ENCODE data around the gene CHRM5.

CHRM5 gene, protein sequence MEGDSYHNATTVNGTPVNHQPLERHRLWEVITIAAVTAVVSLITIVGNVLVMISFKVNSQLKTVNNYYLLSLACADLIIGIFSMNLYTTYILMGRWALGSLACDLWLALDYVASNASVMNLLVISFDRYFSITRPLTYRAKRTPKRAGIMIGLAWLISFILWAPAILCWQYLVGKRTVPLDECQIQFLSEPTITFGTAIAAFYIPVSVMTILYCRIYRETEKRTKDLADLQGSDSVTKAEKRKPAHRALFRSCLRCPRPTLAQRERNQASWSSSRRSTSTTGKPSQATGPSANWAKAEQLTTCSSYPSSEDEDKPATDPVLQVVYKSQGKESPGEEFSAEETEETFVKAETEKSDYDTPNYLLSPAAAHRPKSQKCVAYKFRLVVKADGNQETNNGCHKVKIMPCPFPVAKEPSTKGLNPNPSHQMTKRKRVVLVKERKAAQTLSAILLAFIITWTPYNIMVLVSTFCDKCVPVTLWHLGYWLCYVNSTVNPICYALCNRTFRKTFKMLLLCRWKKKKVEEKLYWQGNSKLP

DNA sequence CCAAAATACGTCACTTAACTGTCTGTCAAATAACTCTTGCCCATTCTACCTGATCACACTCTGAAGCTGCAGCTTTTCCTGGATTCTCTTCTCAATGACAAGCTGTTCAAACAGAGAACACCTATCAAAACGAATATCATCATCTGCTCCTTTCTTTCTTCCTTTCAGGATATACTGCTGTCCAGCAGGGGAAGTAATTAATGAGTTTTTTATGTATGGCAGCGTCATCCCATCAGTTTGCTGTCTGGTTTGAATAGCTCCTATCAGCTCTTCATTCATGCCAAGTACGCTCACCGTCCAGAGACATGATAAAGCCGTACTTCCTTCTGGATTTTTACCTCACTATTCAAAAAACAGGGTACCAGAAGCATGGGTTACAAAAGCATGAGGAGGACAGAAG, at the start of gene CHRM5:
Gene CHRM5, plus strand, starts transcription at position 274 of the 400 bp plus-strand sequence. CDS start 94,221 bp downstream, outside the sequence.
- H3K4me1 ChIP-seq (ENCODE audit: insufficient read depth, low read length), result no peaks in the 10 kb centered on the region; the same call in 1 of the 2 replicates
- no peak within 1 kb of the TSS for H3K9ac ChIP-seq (ENCODE audit: low read depth, low read length)
- H3K9me3 ChIP-seq (ENCODE audit: control insufficient read depth, insufficient read depth, low read length), result no peaks in the 10 kb centered on the region; the same call in 1 of the 2 replicates
- no peaks in the 10 kb centered on the region for H3K36me3 ChIP-seq (ENCODE audit: insufficient read depth, low read length)

DNA sequence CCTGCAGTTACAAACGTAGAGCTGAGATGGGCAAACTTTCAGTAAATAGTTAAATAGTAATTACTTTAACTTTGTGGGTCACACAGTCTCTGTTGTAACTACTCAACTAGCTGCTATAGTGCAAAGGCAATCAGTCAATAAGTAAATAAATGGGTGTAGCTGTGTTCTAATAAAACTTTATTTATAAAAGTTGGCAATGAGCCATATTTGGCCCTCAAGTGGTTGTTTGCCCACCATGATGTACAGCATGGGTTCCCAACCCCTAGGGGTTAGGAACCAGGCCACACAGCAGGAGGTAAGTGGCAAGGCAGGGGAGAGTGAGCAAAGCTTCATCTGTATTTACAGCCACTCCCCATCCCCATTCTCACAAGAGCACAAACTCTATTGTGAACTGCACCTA, 44.9 kb upstream of the CHRM5 start:
- no peaks in the 10 kb centered on the region for H3K9me3 ChIP-seq (ENCODE audit: control insufficient read depth, insufficient read depth, low read length)
- H3K4me1 ChIP-seq (ENCODE audit: insufficient read depth, low read length), result no peaks in the 10 kb centered on the region
- H3K9ac ChIP-seq (ENCODE audit: low read depth, low read length), result no peak overlapping the region
- H3K36me3 ChIP-seq (ENCODE audit: insufficient read depth, low read length), result no peaks in the 10 kb centered on the region

DNA sequence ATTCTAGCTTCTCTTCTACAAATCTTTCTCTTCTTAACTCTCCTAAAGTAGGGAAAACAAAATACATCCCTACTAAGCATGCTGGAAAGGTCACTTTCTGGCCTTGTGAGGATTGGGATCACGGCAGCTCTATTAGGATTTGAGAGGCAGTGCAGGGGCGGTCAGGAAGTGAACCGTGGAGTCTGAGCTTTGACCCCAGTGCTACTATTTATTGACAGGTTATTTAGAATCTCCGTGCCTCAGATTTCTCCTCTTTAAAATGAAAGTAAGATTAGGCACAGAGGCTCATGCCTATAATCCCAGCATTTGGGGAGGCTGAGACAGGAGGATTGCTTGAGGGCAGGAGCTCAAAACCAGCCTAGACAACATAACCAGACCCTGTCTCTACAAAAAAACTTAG, 42.0 kb upstream of the CHRM5 start:
- H3K4me1 ChIP-seq (ENCODE audit: insufficient read depth, low read length), result no peaks in the 10 kb centered on the region
- no peaks in the 10 kb centered on the region for H3K36me3 ChIP-seq (ENCODE audit: insufficient read depth, low read length)
- H3K9me3 ChIP-seq (ENCODE audit: control insufficient read depth, insufficient read depth, low read length), result no peaks in the 10 kb centered on the region
- H3K9ac ChIP-seq (ENCODE audit: low read depth, low read length), result no peak overlapping the region

DNA sequence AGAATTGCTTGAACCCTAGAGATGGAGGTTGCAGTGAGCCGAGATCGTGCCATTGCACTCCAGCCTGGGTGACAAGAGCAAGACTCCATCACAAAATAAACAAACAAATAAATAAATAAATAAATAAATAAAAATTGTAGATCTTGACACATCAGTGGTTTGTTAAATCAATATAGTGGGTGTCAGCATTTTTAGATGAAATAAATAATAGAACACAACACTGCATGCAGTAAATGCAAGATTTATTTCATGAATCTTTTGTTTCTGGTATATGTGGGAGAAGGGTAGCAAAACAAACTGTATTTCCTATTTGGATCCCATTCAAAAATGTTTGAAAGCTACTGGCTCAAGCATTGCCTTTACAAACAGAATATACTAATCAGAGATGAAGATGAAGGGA, 35.6 kb upstream of the CHRM5 start:
- no peak overlapping the region for H3K9ac ChIP-seq (ENCODE audit: low read depth, low read length)
- H3K9me3 ChIP-seq (ENCODE audit: control insufficient read depth, insufficient read depth, low read length), result no peaks in the 10 kb centered on the region
- H3K4me1 ChIP-seq (ENCODE audit: insufficient read depth, low read length), result no peaks in the 10 kb centered on the region
- no peaks in the 10 kb centered on the region for H3K36me3 ChIP-seq (ENCODE audit: insufficient read depth, low read length)

DNA sequence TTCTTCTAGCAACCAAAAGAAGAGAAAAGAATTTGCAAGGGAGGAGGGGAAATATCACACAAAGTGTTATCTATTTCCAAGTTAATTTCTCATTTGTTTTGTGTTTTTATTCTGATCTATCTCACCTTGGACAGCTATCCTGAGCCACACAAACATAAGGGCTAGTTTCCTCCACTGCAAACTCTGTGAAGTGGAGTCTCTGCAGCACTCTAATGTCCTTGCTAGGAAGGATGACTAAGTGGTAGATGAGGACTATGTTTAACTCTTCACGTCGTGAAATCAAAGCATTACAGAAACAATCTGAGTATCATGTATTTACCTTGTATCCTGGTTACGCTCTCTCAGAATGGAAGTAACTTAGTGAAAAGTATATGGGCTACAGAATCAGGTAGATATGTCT, 33.9 kb upstream of the CHRM5 start:
- Histone ChIP-seq H3K36me3 (ENCODE audit: insufficient read depth, low read length) (no peaks in the 10 kb centered on the region), H3K9ac (ENCODE audit: low read depth, low read length) (no peak overlapping the region), H3K9me3 (ENCODE audit: control insufficient read depth, insufficient read depth, low read length) (no peaks in the 10 kb centered on the region), H3K4me1 (ENCODE audit: insufficient read depth, low read length) (no peaks in the 10 kb centered on the region)

DNA sequence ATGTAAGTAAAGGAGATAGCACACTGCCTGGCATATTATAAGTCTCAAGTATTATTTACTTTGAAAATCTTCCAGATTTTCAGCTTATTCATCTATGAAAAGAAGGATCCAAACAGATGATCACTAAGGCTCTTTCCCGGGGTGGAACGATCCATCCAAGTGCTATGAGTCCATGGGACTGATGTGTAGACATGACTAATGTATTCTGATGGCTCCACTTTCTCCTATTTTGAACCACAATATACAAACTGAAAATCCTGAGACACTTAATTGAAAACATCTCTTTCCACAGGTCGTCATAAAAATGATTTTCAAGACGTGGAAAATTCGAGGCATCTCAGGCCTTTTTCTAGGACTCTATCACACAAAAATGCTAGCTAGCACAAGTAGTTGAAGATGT, 33.4 kb upstream of the CHRM5 start:
- no peak overlapping the region for H3K9ac ChIP-seq (ENCODE audit: low read depth, low read length)
- H3K9me3 ChIP-seq (ENCODE audit: control insufficient read depth, insufficient read depth, low read length), result no peaks in the 10 kb centered on the region
- no peaks in the 10 kb centered on the region for H3K4me1 ChIP-seq (ENCODE audit: insufficient read depth, low read length)
- no peaks in the 10 kb centered on the region for H3K36me3 ChIP-seq (ENCODE audit: insufficient read depth, low read length)

DNA sequence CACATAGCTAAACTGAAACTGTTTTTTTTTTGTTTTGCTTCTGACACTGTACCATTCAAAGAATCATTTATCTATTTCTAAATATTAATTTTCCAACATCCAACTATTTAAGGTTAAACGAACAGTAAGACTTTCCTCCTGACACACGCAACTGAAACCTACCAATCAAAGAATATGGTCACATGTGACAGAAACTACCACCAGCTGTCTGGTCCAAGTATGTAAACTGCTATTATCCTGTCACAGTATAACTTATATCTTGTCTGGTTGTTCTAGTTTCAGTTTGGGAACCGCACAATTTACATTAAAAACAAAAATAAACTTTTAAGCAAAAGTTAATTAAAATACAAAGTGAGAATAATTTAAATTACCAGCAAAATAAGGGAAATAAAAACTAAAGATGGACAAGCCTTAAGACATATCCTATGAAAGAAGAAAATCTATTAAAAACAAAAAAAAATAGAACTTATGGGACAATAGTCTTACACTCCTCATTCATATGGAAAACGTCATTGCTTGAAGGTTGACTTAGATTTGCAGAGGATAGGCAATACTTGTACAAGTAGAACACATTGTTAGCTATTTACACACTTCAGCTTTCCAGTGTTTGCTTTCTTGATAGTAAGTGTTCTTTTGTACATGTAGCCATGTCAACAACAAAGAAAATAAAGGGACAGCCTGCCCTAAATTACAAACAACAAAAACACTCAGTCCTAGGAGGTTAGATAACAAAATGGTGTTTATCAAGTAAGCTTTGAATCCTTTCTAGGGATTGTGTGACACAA, 26.8 kb upstream of the CHRM5 start:
- Histone ChIP-seq H3K9ac (ENCODE audit: low read depth, low read length) (no peak overlapping the region), H3K36me3 (ENCODE audit: insufficient read depth, low read length) (no peaks in the 10 kb centered on the region), H3K9me3 (ENCODE audit: control insufficient read depth, insufficient read depth, low read length) (no peaks in the 10 kb centered on the region), H3K4me1 (ENCODE audit: insufficient read depth, low read length) (no peaks in the 10 kb centered on the region)

DNA sequence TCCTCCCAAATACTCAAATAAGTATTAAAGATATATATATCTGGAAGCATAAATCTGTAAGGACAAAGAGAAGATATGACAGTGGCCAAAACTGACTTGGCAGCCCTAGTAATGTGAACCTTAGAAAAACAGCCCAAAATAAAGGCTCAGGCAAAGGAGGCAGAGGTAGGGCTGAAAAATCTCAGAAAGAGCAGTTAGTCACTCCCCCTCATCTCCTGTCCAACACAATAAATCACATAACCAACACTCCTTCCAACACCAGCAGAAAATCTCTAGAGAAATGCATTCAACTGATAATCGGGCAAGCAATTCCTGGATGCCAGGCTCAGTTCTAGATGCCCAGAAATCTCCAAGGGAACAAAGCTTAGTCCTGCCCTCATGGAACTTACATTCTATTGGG, 22.1 kb upstream of the CHRM5 start:
- no peaks in the 10 kb centered on the region for H3K4me1 ChIP-seq (ENCODE audit: insufficient read depth, low read length)
- H3K36me3 ChIP-seq (ENCODE audit: insufficient read depth, low read length), result no peaks in the 10 kb centered on the region
- H3K9me3 ChIP-seq (ENCODE audit: control insufficient read depth, insufficient read depth, low read length), result no peaks in the 10 kb centered on the region
- no peak overlapping the region for H3K9ac ChIP-seq (ENCODE audit: low read depth, low read length)

DNA sequence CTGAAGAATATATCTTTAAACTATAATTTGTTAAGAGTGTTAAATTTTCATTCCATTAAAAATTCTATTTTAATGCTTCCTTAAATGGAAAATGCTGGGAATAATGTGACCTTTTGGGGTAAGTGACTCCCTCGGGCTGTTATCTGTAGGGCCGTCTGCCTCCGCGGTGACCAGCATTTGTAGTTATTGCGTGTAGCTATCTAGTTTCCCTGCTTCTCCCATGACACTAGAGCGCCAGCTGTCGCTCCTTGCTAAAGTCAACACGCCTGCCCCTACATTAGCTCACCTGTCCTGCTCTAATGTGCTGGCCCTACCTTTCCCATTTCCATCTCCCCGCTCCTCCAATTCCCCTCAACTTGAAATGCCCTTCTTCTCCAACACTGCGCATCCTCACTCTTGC, 12.4 kb upstream of the CHRM5 start:
- Histone ChIP-seq H3K9ac (ENCODE audit: low read depth, low read length) (no peak overlapping the region), H3K36me3 (ENCODE audit: insufficient read depth, low read length) (no peaks in the 10 kb centered on the region), H3K4me1 (ENCODE audit: insufficient read depth, low read length) (no peaks in the 10 kb centered on the region), H3K9me3 (ENCODE audit: control insufficient read depth, insufficient read depth, low read length) (no peaks in the 10 kb centered on the region)

DNA sequence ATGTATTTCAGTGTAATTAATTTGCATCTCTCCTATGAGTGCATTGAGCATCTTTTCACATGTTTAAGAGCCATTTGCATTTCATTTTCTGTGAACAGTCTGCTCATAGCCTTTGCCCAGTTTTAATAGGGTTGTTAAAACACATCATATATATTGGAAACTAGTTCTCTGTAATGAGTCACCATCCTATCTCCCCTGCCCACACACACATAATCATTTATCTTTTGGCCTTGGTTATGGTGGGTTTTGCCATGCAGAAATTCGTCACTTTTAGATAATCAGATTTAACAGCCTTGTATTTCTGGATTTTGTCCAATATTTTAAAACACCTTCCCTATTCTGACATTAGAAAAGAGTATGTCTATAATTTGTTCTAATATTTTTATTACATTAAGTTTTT, 11.9 kb upstream of the CHRM5 start:
- Histone ChIP-seq H3K9ac (ENCODE audit: low read depth, low read length) (no peak overlapping the region), H3K9me3 (ENCODE audit: control insufficient read depth, insufficient read depth, low read length) (no peaks in the 10 kb centered on the region), H3K36me3 (ENCODE audit: insufficient read depth, low read length) (no peaks in the 10 kb centered on the region), H3K4me1 (ENCODE audit: insufficient read depth, low read length) (no peaks in the 10 kb centered on the region)

DNA sequence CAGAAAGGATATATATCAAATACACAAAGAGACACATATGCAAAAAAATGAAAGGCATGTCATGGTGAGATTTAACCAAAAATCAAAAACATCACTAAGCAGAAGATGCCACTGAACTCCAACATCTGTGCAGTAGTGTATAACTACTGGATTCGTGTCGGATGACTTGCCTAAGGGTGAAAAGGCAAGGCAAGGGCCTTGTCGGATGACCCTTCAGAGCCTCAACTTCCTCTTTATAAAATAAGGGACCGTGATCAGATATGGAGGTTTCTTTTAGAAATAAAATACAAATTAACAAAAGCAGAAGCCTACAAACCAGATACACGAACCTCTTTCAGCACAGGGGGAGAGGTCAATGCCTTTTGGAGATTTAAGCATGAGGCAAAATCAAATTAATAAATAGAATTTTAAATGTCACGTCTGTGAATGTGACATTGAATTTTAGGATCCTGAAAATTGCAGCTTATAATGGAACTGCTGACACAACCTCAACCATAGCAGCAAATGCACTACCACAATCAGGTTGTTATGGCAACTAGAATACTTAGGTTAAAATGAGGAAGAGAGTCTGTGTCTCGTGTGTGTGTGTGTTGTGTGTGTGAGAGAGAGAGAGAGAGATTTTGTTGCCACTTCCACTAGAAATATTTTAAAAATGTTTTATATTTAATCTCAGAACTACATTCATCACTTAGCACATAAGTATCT, 8.3 kb upstream of the CHRM5 start:
- no peaks in the 10 kb centered on the region for H3K4me1 ChIP-seq (ENCODE audit: insufficient read depth, low read length)
- H3K9ac ChIP-seq (ENCODE audit: low read depth, low read length), result no peak overlapping the region
- no peaks in the 10 kb centered on the region for H3K36me3 ChIP-seq (ENCODE audit: insufficient read depth, low read length)

DNA sequence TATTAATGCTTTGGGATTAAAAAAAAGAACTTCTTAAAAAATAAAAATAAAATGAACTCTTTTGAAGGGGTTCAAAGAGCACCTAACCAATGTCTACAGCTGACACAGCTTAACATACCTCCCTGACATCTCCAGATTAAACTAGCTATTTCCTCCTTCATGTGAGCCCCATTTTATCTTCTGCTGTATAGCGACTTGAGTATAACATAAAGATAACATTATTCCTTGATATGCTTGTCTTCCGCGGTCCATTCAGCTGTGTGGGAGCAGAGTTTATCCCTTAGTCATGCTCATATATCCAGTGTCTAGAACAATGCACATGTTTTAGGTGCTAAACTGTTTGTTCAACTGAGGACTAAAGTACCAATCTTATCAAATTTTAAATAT, 7.8 kb upstream of the CHRM5 start:
- Histone ChIP-seq H3K36me3 (ENCODE audit: insufficient read depth, low read length) (no peaks in the 10 kb centered on the region), H3K9ac (ENCODE audit: low read depth, low read length) (no peak overlapping the region), H3K9me3 (ENCODE audit: control insufficient read depth, insufficient read depth, low read length) (no peaks in the 10 kb centered on the region), H3K4me1 (ENCODE audit: insufficient read depth, low read length) (no peaks in the 10 kb centered on the region)

More for the DNA sequence above, 8.3 kb upstream of the CHRM5 start:
- no peaks in the 10 kb centered on the region for H3K9me3 ChIP-seq (ENCODE audit: control insufficient read depth, insufficient read depth, low read length)

DNA sequence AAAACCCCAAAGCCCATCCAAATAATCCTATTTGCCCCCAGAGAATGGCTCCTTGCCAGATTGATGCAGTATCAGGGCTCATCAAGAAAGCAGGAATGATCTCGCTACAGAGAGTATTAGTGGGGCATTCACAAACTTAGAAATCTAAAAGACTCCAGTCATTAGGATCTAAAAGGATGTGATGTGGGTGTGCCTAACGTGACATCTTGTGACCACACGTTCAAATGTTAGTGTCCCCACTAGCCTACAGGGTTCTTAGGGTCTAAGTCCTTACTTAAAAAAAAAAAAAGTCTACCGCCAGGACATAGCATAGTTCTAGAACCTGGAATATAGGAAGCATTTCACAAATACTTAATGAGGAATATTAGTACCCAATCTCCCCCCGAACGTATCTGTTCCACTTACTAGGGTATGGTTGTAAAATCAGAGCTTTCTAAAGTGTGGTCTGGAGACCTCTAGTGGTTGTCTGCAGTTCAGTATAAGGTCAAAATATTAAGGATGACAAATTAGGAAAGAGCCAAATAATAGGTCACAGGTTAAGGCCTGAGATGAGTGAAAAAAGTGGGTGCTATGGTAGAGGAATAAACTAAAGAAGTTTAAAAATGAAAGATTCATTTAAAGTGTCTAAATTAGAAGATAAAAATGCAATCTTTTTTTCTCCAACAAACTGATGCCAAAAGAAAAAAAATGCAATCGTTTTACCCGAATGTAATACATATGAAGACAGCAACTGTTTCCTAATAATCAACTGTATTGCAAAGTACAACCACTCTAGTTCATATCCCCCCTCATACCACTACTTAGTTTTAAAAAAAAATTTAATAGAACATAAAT, 4.2 kb upstream of the CHRM5 start:
- Histone ChIP-seq H3K36me3 (ENCODE audit: insufficient read depth, low read length) (no peaks in the 10 kb centered on the region), H3K9me3 (ENCODE audit: control insufficient read depth, insufficient read depth, low read length) (no peaks in the 10 kb centered on the region), H3K9ac (ENCODE audit: low read depth, low read length) (no peak overlapping the region), H3K4me1 (ENCODE audit: insufficient read depth, low read length) (no peaks in the 10 kb centered on the region)

DNA sequence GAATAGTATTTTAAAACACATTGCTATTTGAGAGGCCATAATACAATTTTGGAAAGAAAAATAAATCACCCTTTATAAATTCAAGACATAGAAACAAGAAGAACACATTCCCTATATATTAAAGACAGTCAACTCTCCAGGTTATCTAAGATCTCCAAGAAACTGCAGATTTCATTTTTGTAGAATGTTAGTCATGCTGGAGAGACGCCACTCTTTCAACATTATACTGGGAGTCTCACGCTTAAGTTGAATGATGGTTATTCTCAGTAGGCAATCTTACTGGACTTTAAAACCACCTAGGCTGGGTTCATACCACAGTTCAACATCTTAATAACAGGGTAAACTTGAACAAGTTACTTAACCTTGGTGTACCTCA, 3.6 kb upstream of the CHRM5 start:
- no peak overlapping the region for H3K9ac ChIP-seq (ENCODE audit: low read depth, low read length)
- no peaks in the 10 kb centered on the region for H3K36me3 ChIP-seq (ENCODE audit: insufficient read depth, low read length)
- H3K4me1 ChIP-seq (ENCODE audit: insufficient read depth, low read length), result no peaks in the 10 kb centered on the region
- no peaks in the 10 kb centered on the region; the same call in 1 of the 2 replicates for H3K9me3 ChIP-seq (ENCODE audit: control insufficient read depth, insufficient read depth, low read length)

All from ES-I3 (cell line).